CD4-positive, alpha-beta T cell treated with Interleukin-2 at 100 ng/mL for 4 hours (primary cell): Measurements from ENCODE around the gene PEAK3.

ENCODE experiments used
- DNase-seq: peaks from one replicate; pipeline ENCODE4 v3.0.0-alpha.2; 2020; ENCODE audit warnings: low spot score

Gene PEAK3

GRCh38 chr19:2282062-2282861 lies at the start of gene PEAK3:
Gene PEAK3, minus strand, starts transcription at chr19:2282175. Its CDS starts 1,244 bp downstream, at chr19:2280931.
- DNase-seq: peak; percentile 30

GRCh38 chr19:2330632-2331284 lies 48.8 kb upstream of the PEAK3 start:
- DNase-seq: no peak

DNA sequence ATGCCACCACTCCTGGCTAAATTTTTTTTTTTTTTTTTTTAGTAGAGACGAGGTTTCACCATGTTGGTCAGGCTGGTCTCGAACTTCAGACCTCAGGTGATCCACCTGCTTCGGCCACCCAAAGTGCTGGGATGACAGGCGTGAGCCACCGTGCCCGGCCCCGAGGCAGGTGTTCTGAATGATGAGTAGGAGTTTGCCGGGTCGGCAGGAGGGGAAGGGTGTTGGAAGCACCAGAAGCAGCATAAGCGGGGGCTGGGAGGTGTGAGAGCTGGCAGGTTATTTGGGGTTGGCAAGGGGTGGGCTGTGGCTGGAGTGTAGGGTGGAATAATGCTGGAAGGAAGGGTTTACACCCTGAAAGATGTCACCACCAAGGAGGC lies 48.3 kb upstream of the PEAK3 start:
- DNase-seq: no peak

DNA sequence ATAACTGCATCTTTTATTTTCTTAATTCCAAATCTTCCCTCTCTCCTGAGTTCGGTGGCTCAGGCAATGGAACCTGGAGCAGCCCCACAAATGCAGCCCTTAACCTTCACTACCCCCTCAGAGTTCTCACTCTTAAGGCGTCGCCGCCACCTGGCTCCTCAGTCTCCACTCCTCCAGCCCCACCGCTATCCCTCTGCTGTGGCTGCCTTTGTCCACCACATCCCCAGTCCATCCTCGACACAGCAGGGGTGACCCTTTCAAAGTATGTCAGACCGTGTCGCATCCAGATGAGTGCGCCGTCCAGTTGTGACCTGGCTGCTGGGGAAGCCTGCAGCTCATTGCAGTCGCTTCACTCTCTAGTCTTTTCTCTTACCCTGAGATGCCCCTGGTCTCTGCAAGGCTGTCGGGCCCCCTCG lies 47.5 kb upstream of the PEAK3 start:
- no peak for DNase-seq

DNA sequence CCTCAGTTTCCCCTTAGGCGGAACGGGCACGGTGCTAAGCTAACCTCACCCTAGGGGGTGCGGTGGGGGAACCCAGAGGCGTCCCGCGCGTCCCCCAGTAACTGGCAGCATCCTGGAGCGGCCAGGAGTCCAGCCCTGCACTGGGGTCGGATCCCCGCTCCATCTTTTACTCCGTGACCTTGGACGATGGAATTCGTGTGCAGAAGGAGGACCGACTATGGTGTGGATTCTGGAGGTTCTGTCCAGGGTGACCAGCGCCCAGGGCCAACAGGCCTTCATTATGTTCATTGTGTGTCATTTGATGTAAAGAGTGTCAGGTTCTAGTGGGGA lies 47.1 kb upstream of the PEAK3 start:
- no peak for DNase-seq

DNA sequence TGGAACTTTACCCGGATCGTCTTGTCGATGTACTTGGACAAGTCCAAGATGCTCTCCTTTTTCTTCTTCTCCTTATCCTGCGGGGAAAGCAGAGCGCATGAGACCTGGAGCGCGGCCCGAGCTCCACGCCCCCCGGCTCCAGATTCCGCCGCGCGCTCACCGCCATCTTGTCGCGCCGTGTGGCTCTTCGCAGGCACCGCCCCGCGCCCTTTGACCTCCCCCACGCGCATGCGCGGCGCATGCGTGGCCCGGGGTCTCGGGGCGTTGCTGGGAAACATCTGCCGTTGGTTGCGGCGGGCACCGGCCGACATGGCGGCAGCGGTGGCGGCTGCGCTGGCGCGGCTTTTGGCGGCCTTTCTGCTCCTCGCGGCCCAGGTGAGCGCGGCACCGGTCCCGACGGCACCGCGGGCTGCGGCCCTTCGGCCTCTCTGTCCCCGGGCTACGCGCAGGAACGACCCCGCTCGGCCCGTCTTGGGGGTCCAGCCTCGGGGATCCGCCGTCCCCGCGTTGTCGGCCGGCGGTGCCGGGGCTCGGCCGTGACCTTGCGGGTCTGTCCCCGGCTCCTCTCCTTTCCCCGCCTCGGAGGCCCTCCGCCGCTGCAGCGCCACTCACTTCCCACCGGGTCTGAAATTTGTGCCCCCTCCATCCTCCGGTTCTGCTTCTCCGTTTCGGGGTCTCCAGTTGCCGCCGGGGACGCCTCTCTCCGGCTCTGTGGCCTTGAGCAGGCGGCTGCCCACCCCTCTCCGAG lies 46.6 kb upstream of the PEAK3 start, which contains the start of the genes LSM7 and SPPL2B:
TSS of gene LSM7 (minus strand) at position 186 of the 748 bp plus-strand sequence. CDS start at position 166, 20 bp downstream.
TSS of gene SPPL2B (plus strand) at position 284 of the 748 bp plus-strand sequence. CDS start at position 310, 26 bp downstream.
- DNase-seq: peak; percentile 93

GRCh38 chr19:2327773-2328400 lies 45.9 kb upstream of the PEAK3 start:
- DNase-seq: peak; percentile 73

DNA sequence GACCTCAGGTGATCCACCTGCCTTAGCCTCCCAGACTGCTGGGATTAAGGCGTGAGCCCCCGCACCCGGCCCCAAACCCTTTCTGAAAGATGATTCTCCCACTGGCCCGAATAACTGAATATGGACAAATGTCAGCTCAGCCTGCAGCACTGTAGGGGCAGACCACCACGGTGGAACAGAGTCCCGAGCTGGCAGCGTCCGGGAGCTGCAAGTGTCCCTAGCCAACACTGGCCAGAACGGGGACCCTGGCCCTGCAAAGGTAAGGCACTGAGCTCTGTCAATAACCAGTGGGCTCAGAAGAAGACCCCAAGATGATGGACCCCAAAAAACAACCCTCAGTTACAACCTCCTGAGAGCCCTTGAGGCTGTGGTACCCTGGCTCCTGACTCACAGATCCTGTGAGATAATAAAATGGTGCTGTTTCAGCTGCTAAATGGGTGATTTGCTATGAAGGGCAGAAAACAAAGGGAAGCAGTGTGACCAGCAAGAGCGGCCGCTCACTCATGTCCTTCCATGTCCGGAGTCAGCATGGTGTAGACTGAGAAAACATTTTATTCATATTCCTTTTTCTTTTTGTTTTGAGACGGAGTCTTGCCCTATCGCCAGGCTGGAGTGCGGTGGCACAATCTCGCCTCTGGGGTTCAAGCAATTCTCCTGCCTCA lies 44.9 kb upstream of the PEAK3 start:
- DNase-seq: no peak

GRCh38 chr19:2325281-2326046 lies 43.5 kb upstream of the PEAK3 start:
- DNase-seq: no peak

DNA sequence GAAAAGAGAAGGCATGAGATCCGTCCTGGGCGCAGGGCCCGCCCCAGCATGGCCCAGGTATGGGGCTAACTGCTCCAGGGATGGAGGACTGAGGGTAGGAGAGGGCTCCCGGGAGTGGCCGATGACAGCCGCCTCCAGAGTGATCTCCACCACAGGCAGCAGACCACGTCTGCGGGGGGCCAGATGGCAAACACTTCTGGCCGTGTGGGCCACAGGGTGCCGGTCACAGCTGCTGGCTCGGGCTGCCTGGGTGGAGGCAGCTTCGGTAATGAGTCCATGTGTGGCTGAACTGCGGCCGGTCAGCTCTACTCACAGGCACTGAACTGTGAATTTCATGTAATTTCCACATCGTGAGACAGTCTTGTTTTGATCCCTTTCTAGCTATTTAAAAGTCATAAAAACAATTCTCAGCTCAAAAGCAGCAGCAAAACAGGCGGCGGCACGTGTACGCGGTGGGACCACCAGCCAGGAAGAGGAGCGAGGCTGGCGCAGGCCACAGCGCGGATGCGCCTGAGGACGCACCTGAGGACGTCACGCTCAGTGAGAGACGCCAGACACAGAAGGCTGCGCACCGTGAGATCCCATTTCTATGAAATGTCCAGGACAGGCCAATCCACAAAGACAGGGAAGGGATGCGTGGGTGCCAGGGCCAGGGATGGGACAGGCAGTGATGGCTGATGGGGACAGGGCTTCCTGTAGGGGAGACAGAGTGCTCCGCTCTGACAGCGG lies 42.4 kb upstream of the PEAK3 start:
- DNase-seq: no peak

DNA sequence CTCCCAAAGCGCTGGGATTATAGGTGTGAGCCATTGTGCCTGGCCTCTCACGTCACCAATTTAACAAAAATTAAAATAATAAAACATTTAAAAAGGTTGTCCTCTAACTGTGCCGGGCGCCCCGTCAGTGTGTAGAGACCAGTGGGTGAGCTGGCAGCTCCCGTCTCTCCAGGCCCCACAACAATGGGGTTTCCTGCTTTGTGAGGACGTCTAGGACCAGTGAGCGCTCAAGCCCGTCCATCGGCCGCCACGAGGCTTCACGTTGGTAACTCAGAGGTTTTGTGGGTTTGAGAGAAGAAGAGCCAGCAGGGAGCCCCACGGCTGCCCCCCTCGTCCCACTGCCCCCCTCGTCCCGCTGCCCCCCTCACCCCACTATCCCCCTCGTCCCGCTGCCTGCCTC lies 41.7 kb upstream of the PEAK3 start:
- no peak for DNase-seq

- no peak for DNase-seq
These were observed 39.7 kb upstream of the PEAK3 start for GRCh38 chr19:2321565-2322283.

- DNase-seq: no peak
These were observed 39.0 kb upstream of the PEAK3 start for GRCh38 chr19:2320939-2321338.

- no peak for DNase-seq
These were observed 38.1 kb upstream of the PEAK3 start for GRCh38 chr19:2320049-2320448.

- DNase-seq: no peak
These were observed 37.6 kb upstream of the PEAK3 start for GRCh38 chr19:2319551-2319950.

DNA sequence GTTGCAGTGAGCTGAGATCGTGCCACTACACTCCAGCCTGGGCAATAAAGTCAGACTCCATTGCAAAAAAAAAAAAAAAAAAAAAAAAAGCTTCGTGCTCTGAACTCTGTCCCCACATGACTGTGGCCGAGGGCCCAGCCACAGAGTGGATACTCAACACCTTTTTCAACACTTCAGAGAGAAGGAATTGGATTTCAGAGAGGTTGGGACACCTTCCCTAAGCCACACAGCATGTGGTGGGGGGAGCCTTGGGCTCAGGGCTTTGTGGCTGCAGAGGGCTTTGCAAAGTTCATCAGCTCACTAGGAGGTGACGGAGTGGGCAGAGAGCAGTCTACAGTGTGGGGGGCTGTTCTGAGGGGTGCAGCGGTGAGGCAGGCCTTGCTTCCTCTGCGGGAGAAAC lies 36.9 kb upstream of the PEAK3 start:
- no peak for DNase-seq

GRCh38 chr19:2317756-2318155 lies 35.8 kb upstream of the PEAK3 start:
- no peak for DNase-seq

- no peak for DNase-seq
These were observed 35.3 kb upstream of the PEAK3 start for GRCh38 chr19:2317300-2317699.

- DNase-seq: peak; percentile 14
These were observed 33.9 kb upstream of the PEAK3 start for GRCh38 chr19:2315818-2316353.
